Uterus (tissue), 2 donors: ENCODE measurements around the gene C2CD2L.

Experiments
- POLR2A ChIP-seq, 2 donors: fragments of 450-650 bp; IDR thresholded peaks; one replicate each; pipeline ENCODE4 v1.6.1; 2016; ENCODE audit warnings: antibody characterized with exemption in 2 of 2, mild to moderate bottlenecking in 1 of 2, moderate library complexity in 1 of 2
- TF ChIP-seq, protein P1 (sequence below), 4 experiments: fragments of 200-600 bp in 2 of 4; fragments of 450-650 bp in 2 of 4; sonication (generic) in 2 of 4; IDR thresholded peaks; one replicate each; pipeline ENCODE4 v1.5.1; 2016 to 2019; ENCODE audit warnings: antibody characterized with exemption in 4 of 4, mild to moderate bottlenecking in 2 of 4, moderate library complexity in 1 of 4

DNA sequence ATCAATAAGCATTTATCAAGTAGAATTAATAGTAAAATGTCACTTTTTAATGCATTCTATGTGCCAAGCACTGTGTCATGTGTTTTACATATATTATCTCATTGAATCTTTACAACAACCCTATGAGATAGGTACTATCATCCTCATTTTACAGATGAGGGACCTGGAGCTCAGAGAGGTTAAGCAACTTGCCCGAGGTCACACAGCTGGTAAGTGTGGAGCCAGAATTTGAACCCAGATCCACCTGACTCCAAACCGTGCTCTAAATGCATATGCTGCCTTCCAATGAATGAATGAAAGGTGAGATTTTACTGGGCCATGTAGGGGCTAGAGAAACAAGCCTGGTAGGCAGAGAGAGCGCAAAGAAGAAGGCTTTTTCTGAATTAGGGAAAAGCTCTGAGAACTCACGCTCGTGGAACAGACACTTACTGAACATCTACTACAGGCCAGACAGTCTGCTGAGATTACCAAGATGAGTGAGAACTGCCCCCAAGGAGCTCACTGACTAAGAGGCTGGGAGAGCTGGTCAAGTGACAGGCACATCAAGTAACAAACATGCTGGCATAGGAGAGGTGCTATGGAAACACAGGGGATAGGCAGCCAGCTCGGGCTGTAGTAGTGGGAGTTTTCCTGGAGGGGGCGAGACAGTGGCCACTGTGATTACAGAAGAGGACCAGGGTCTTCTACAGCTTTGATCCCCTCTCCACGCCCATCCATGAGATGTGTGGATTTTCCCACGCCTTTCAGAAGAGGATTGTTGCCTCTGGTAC lies 46.1 kb downstream of the C2CD2L start:
- TF ChIP-seq, protein P1, sequence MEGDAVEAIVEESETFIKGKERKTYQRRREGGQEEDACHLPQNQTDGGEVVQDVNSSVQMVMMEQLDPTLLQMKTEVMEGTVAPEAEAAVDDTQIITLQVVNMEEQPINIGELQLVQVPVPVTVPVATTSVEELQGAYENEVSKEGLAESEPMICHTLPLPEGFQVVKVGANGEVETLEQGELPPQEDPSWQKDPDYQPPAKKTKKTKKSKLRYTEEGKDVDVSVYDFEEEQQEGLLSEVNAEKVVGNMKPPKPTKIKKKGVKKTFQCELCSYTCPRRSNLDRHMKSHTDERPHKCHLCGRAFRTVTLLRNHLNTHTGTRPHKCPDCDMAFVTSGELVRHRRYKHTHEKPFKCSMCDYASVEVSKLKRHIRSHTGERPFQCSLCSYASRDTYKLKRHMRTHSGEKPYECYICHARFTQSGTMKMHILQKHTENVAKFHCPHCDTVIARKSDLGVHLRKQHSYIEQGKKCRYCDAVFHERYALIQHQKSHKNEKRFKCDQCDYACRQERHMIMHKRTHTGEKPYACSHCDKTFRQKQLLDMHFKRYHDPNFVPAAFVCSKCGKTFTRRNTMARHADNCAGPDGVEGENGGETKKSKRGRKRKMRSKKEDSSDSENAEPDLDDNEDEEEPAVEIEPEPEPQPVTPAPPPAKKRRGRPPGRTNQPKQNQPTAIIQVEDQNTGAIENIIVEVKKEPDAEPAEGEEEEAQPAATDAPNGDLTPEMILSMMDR (IDR thresholded peaks at IDR 0.05) = no peak
- TF ChIP-seq POLR2A (IDR thresholded peaks at IDR 0.05) = no peak
